Left lobe of liver (tissue), 2 donors: ENCODE data around the gene KCNT1. TPM values are rescaled to one million over a fixed set of nuclear protein-coding genes. Genes with fewer than 3 reads are reported as not detected.

Source experiments
- ATAC-seq: fragments of 200-7000 bp; cut with Tn5 transposase; one replicate; pipeline ENCODE4 v1.9.1; 2020; ENCODE audit warnings: mild to moderate bottlenecking, moderate library complexity
- DNase-seq: peaks from one replicate; pipeline ENCODE4 v3.0.0-alpha.2; 2020; ENCODE audit warnings: low spot score
- total RNA-seq: library from RNA; stranded (reverse); gene quantifications from one replicate; pipeline ENCODE4 v1.2.1, GENCODE V29; 2021
- donor health status: DM: no; HTN: no; CAD: no; lungs with moderate emphysema.
- donor health status: DM: no; HTN: yes; CAD: no.

KCNT1 gene
- total RNA-seq, 1 donor from 2014 or later, result not detected

DNA sequence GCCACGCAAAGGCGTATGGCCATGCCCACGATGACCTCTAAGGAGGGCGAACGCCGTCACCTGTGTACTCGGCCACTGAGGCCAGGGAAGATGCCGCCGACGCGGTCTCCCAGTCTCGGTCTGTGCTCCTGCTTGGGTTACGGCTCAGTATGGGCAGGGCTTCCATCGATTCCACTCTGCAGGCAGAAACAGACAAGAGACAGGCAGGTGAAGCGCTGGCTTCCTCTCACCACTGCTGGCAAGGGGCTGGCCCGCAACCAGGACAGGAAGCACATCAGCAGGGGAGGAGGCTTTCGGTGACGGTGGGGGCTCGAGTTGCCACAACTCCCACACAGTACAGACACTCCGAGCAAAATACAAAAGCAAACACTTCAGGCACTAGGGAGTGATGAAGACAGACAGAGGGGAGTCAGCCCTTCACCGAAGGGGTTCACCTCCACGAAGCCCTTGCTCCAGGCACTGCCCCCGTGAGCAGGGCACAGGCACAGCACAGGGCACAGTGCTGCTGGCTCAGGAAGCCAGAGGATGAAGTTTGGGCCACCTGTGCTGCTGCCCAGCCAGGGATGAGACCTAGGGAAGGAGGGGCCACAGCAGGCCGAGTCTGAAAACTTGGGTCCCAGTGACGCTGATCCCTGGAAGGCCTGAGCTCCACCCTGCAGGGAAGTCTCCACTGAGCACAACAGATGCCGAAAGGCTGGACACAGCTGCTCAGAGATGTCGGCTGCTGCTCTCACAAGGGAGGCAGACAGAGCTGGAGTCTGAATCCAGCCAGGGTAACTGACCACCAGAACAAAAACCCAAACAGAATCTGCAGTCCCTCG is 114.1 kb downstream of the KCNT1 start:
- ATAC-seq, result no peak
- no peak for DNase-seq

- DNase-seq, result no peak
These were observed 114.6 kb downstream of the KCNT1 start for GRCh38 chr9:135816651-135816970.

DNA sequence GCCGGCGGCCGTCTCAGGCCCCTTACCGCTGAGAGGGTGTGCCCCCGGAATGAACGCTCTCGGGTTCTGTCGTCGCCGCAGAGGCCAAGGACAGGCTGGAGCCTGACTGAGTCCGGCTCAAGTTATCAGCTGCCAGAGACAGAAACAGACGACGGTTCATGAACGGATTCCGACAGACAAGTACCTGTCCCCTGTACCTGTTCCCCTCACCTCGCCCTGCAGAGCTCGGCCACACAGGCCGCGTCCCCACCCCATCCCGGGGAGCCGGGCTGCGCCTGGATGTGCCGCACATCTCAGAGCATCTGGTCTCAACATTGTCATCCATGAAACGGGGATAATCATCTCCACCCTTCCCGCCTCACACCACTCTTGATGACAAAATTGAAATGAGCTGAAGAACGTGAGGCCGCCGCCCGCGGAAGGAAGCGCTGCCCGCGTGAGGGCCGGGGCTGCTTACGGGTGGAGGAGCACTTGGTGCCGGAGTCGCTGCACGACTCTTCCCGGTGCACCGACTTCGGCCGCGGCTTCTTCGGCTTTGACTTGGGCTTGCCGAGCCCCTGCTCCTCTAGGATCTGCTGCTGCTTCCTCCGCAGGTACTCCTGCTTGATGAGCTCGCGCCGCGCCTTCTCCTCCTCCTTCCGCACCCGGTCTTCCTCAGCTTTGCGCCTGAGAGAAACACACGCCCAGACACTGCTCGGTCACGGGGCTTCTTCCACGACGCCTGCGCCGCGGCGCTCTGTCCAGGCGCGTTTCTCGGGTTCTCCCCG is 116.1 kb downstream of the KCNT1 start:
- DNase-seq, result no peak
- ATAC-seq, result no peak

More at GRCh38 chr9:135816651-135816970, 114.6 kb downstream of the KCNT1 start:
- ATAC-seq, result no peak

- DNase-seq (no peak), ATAC-seq (no peak)
These were observed 116.9 kb downstream of the KCNT1 start for GRCh38 chr9:135818718-135819475.

DNA sequence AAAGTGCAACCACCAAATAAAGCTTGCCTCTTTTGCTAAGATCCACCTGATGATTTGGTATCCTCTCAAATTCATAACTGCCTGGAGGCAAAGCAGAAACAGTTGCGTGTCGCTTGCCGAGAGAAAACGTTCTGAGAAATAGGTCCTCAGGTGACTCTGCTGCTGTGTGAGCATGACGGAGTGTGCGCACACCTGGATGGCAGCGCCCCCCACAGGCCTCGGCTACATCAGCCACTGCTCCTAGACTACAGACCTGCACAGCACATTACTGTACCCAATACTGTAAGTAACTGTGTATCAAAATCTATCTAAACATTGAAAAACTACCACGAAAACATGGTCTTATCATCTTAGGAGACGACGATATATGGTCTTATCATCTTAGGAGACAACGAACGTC is 117.9 kb downstream of the KCNT1 start:
- DNase-seq (no peak), ATAC-seq (no peak)

DNA sequence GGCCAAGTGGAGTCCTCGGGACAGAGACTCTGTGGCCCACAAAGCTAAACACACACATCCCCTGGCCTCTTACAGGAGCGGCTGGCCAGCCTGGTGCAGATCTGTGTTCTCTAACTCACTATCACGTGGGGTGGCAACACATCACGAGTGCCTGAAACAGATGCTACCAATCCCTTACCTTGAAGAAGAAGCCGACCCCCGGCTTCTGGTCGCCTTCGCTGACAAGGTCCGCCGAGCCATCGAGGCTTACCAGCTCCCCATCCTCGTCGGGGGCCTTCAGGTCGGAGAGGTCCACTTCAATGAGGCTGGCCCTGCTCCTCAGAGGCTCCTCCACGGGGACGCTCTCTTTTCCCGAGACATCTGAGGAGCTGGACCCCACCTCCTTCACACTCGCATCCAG is 118.7 kb downstream of the KCNT1 start:
- no peak for ATAC-seq
- DNase-seq, result no peak

DNA sequence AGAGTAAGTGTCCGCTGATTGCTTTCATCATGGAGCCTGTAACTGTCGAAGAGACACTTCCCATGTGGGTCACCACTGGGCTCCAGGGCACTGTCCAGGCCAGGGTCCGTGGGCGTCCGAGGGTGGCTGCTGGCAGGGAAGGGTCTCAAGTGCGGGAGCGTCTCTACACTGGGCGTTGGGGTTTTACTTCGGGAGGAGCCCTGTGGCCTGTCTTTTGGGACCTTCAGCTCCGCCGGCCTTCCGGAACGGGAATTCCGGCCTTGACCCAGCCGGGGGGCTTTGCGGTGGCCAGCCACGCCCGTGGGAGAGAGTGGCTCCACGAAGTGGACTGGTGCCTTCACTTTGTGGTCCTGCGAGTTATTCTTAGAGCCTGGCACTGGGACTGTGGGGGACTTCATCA is 119.1 kb downstream of the KCNT1 start:
- no peak for DNase-seq

DNA sequence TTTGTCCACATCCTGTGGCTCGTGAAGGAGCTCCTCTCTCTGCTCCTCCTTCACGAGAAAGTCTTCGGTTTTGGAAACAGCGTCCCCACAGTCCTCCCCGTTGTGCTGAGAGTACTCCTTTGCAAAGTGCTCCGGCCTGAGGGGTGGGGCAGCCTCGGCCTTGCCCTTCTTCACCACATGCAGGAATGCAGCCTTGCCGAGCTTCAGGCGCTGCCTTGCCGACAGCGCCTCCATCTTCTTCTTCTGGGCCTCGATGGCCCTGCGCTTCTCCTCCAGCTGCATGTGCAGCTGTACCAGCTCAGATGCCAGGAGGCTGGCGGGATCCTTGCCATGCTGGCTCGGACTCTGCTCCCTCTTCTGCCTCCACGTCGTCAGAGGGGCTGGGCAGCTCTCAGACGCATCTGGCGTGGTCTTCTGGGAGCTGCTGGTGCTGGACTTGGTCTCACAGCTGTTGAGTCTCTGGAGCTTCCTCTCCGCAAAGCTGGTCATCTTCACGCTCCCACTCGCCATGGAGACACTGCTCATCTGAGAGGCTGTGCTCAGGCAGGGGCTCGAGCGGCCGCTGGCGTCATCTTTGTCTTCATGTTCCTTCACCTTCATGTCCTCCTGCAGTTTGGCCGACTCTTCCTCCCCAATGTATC is 119.9 kb downstream of the KCNT1 start:
- DNase-seq (no peak), ATAC-seq (no peak)

More for the DNA sequence above, 119.1 kb downstream of the KCNT1 start:
- no peak for ATAC-seq

DNA sequence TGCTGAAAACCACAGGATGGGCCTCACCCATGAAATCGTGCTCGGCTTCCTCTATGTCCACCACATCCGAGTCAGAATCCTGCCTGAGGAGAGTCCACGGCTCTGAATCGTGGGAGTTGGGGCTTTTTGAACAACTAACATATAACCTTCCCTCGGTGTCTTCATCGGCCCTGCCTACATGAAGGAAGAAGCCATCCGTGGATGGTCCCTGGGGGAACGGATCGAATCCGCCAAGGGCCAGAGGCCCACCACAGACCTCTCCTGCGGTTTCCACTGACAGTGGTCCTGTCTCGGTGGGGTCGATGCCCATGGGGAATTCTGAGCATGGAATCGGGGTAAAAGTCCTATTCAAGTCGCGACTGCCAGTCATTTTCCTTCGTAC is 120.4 kb downstream of the KCNT1 start:
- ATAC-seq, result no peak
- no peak for DNase-seq

- DNase-seq (no peak), ATAC-seq (no peak)
These were observed 121.1 kb downstream of the KCNT1 start for GRCh38 chr9:135823036-135823435.

GRCh38 chr9:135825435-135826187 is 123.6 kb downstream of the KCNT1 start:
- DNase-seq (no peak), ATAC-seq (no peak)

DNA sequence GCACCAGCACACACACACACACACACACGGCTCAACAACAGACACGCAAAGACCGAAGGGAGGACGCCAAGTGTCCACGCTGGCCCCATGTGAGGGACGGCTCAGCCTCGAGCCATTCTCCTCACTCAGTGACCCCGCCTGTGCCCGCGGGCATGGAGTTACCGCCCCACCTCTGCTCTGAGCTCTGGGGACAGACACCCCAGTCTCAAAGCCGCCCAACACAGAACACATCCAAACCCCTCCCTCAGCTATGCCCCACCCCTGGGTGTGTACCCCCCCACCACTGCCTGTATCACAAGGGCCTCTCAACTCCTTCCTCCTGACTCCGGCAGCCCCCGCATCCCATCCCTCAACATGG is 124.2 kb downstream of the KCNT1 start:
- DNase-seq, result no peak
- ATAC-seq, result no peak

DNA sequence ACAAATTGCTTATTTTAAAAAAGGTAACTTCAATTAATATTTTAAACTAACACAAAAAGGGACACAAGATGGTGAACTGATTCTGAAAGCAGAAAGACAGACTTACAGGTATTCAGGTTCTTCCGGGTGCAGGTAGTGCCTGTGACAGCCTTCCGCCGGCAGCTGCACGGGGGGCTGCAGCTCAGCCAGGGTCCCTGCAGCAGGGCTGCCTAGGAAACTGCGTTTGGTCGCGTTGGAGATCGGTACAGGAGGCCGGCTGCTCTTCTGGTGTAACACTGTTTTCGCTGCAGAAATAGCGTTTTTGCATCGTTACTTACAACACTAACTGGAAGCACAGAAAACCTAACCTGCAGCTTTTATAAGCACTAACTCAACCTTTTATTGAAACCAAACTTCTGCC is 125.3 kb downstream of the KCNT1 start:
- ATAC-seq (no peak), DNase-seq (no peak)

DNA sequence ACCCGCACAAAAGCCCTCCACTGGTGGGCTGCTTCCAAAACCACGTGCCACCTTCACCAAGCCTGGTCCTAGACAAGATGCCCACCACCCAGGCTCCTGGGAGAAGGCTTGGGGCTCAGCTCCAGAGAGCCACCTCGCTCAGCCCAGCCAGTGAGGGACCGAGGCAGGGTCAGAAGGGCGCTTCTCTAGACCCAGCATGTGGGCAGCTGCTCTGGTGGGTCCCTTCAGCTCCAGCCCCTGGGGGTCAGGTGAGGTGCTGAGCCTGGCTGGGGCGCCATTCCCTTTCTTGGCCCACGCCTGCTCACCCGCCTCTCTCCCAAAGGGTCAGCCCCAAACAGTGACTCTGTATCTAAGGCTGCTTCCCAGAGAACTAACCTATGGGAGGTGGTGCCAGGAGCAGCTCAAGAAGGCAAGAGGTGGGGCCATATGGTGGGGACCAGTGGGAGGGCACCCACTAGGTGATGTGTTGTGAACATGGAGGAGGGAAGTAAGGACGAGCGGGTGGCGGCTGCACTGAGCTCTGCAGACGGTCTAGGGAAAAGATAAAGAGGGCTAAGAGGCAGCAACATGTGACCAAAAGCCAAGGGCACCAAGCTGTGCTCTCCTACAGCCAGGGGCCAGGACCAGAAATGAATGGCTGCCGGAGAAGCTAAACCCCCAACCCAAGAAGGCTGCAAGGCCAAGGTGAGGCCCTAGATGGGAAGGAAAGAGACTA is 126.0 kb downstream of the KCNT1 start:
- DNase-seq, result no peak
- no peak for ATAC-seq

DNA sequence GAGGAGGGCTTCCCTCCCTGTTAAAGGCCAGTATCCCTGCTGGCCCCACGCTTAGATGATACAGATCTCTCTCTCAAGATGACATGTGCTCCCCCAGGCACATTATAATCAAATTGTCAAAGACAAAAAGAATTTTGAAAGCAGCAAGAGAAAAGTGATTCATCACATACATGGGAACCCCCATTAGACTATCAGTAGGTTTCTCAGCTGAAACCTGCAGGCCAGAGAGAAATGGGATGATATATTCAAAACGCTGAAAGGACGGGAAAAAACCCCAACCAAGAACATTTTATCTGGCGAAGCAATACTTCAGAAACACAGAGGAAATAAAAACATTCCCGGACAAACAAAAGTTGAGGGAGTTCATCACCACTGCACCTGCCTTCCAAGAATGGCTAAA is 126.7 kb downstream of the KCNT1 start:
- no peak for ATAC-seq
- DNase-seq, result no peak

DNA sequence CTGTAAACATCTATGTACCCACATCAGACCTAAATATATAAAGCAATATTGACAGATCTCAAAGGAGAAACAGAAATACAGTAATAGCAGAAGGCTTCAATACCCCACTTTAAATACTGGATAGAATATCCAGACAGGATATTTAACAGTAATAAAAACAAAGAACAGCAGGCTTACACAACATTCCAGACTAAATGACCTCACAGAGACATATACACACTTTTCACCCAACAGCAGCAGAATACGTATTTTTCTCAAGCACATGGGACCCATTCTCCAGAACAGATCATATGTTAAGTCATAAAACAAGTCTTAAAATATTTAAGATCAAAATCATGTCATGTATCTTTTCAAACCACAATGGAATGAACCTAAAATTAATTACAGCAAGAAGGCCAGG is 128.5 kb downstream of the KCNT1 start:
- no peak for DNase-seq
- ATAC-seq, result no peak

DNA sequence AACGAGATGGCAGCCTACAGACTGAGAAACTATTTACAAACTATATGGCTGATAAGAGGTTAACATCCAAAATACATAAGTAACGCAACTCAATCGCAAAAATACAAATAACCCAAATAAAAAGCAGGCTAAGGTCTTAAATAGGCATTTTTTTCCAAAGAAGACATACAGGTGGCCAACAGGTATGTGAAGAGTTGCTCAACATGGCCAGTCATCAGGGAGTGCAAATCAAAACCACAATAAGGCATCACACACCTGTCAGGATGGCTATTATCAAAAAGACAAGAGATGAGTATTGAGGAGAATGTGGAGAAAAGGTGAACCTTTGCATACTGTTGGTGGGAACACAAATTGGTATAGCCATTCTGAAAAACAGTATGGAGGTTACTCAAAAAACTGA is 131.9 kb downstream of the KCNT1 start:
- no peak for ATAC-seq
- no peak for DNase-seq

- no peak for ATAC-seq
- DNase-seq, result no peak
These were observed 133.1 kb downstream of the KCNT1 start for GRCh38 chr9:135835131-135835530.

- ATAC-seq, result no peak
- no peak for DNase-seq
These were observed 137.5 kb downstream of the KCNT1 start for GRCh38 chr9:135839516-135839915.

DNA sequence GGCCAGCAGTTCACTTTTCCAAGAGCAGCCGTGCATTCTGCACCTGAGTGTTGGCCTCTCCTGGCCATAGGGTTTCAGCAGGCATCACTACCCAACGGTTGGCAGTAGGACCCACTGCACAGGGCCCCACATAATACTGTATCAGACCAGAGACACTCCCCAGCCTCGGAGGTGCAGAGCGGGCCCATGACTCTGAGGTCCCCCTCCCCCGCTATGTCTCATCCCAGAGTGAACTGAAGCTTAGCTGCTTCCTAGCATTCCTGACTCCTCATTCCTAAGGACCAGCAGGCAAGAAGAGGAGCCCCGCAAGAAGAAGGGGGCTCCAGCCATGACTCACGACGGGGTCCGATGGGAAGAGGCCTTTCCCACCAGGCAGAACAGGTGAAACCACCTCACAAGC is 138.1 kb downstream of the KCNT1 start:
- no peak for ATAC-seq
- DNase-seq, result no peak
